GM18498 (cell line): ENCODE measurements around the gene TMEM161A.
"Not testable (repeated sequence)": the region's sequence is repeated elsewhere in the genome, so short reads cannot be mapped to it uniquely, and the experiment has no call there.

ENCODE experiments used
- ATAC-seq: cut with Tn5 transposase; IDR thresholded peaks from one replicate; pipeline ENCODE4 v1.9.1; 2021; ENCODE audit warnings: mild to moderate bottlenecking, moderate library complexity; ENCODE audit not compliant: unreplicated experiment

The TMEM161A gene

DNA sequence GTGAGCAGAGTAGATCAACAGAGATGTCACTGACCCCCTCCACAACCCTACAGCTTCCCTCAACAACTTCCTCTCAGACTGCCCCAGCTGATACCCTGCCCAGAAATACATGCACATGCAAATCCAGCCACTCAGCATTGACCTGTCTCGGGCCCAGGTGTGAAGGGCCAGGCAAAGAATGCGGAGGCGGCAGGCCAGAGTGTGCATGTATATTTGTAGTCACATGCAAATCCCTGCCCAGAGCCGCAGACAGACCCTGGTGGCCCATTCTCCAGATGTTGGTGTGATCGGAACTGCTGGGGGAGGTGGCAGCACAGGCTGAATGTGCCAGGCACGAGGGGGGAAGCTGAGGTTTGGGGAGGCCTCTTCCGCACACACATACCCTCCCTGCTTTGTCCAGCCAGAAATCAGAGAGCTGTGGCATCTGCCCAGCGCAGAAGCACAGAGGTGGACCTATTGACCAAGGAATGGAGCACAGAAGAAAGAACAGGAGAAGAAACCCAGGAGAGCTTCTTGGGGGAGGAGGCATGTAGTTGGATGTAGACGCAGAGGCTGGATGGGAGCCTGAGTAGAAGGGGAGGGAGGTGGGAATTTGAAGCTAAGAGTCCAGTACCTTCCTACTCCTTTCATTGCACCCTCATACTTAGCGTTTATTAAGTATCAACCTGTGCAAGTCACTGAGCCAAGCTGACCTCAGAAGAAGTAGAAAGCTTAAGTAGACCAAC, 17.4 kb upstream of the TMEM161A start:
- peak; percentile 83 for ATAC-seq

GRCh38 chr19:19154768-19155494, 16.7 kb upstream of the TMEM161A start:
- ATAC-seq = no peak

DNA sequence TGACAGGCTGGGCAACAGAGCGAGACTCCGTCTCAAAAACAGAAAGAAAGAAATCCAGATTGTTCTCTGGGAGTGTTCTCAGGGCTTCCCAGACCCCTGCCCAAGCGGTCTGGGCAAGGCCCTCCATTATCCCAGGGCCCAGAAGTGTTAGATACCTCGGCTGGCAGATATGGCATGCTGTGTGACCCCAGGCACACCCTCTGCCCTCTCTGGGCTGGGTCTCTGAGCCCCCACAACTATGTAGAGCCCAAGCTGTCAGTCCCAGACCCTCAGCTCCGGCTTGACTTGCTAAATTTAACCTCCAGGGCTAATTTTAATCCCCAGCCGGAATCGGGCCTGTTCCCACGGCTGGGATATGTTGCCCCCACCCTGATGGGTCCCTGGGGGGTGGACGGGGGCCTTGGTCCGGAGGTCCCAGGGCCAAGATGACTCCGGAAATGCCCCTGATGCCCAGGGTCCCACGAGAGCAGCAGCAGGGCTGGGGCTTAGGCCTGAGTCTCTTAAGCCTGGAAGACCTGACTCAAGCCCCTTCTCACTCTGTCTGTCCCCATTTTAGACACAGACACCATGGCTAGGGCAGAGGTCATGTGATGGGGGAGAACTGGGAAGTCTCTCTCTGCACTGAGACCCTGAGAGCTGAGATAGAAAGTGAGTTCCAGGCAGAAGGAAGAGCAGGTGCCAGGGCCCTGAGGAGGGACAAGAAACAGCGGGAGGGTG, 14.5 kb upstream of the TMEM161A start:
- no peak for ATAC-seq

GRCh38 chr19:19151418-19151817, 13.1 kb upstream of the TMEM161A start:
- ATAC-seq = no peak

DNA sequence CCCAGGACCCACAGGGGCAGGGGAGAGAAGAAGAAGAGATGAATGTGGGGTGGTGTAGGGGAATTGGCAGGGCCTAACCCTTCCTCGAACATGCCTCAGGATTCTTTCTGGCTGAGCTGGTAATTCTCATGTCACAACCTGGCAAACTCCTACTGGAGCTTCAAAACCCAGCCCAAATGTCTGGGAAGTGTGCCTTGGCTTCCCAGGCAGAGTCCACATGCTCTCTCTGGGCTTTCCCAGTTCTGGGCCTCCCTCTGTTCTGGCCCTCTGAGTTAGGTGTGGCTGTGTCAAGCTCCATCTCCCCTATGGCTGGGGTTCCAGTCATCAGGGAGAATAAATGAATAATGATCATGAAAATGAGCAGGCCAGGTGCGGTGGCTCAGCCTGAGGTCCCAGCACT, 11.2 kb upstream of the TMEM161A start:
- no peak for ATAC-seq

DNA sequence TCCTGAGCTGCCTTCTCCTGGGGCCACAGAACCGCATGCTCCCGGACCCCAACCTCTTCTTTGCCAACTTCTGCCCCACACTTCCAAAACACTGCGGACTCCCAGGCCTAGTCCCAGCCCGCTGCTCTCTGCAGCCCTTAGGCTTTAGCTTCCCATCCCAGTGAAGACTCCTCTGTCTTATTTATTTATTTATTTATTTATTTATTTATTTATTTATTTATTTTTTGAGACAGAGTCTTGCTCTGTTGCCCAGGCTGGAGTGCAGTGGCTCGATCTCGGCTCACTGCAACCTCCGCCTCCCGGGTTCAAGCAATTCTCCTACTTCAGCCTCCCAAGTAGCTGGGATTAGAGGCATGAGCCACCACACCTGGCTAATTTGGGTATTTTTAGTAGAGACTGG, 10.2 kb upstream of the TMEM161A start:
- not testable (repeated sequence) for ATAC-seq

DNA sequence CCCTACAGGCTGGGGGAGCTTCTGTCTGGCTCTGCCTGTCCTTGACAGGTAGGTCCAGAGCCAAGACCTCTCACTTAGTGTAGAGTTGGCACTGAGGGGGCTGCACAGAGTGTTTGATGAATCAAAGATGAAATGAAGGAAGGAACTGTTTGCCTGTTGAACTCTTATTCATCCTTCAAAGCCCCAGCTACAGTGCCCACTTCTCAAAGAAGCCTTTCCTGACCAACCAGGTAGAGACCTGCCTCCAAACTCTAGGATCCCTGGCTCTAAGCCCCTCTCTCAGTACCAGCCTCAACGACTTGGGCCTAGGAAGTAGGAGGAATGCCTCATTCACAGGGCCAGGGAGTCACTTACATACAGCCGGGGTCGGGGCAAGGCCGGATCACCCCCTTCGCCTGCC, 9.1 kb upstream of the TMEM161A start:
- no peak for ATAC-seq

DNA sequence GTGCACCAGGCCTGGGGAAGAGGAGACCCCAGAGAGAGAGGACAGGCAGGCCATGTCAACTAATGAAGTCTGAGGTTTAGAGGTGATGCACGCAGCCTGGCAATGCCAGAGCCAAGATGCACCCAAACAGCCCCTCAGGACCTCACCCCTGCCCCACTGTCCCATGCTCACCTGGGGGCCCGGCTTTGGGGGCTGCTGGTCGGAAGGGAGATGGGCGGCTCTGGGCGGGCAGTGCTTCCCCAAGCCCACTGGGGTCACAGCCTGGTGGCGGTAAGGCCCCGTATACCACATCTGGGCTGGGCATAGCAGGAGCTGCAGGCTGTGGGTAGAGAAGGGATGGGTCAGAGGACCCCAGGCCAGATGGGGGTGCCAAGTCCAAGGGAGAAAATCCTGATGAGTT, 8.6 kb upstream of the TMEM161A start:
- no peak for ATAC-seq

- ATAC-seq = no peak
Observed at GRCh38 chr19:19145684-19146608, 7.7 kb upstream of the TMEM161A start.

GRCh38 chr19:19145281-19145680, 7.0 kb upstream of the TMEM161A start:
- ATAC-seq = no peak

DNA sequence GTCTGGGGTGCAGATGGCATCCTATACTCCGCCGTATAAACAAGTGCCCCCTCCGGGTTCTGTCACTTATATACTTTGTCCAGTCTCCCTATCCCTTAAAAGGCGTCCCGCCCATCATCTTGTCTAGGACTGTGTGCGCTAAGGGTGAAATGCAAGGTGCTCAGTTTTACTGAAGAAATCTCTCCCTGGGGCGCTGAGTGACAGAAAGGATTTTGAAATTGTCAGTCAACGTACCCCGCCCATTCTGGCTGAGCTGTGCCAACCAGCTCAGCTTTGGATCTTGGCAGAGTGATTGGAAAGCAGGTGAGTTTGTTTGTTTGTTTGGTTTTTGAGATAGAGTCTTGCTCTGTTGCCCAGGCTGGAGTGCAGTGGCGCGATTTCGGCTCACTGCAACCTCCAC, 4.1 kb upstream of the TMEM161A start:
- no peak for ATAC-seq

DNA sequence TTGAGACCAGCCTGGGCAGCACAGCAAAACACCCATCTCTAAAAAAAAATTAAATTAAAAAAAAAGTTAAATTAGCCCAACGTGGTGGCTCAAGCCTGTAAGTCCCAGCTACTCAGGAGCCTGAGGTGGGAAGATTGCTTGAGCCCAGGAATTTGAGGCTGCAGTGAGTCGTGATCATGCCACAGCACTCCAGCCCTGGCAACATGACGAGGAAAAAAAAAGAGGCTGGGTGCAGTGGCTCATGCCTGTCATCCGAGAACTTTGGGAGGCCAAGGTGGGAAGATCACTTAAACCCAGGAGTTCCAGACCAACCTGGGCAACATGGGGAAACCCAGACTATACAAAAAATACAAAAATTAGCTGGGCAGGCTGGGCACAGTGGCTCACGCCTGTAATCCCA, 2.2 kb upstream of the TMEM161A start:
- no peak for ATAC-seq

DNA sequence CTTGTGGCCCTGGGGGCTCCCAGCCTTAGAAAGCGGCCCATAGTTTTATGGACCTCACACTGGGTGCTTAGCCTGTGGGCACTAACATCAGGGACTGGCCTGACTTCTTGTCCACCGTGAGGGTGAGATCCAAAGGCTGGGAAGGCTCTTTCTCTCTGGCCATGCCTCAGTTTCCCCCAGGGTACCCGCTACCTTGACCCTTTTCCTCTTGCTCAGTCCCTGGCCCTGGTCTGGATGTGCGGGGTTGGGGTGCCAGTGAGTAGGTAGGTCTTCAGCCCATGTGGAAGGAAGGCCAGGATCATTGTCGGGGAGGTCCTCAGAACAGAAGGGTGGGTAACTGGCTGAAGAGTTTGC, 1.6 kb upstream of the TMEM161A start:
- ATAC-seq = no peak

DNA sequence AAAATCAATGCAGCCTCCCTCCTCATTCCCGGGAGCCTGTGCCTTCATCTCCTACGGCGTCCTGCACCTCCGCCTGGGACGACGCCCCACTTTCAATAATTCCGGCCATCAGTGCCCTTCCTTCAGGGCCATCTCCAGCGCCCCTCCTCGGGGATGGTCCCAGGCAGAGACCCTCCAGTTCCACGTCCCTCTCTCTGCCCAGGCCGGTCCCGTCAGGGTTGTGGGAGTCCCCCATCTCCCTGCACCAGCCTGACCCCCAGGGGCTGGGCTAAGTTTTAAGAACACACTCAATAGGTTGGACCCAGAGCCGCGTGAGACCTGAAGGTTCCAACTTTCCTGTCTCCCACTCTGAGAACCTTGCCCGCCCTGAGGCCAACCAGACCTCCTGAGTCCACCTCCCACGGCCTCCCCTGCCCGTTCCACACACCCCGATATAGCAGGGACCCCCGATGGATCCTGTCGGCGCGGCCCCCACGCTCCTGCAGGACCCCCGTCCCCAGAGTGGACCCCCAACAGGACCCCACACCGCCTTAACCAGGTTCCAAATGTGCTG, 646 bp downstream of the TMEM161A start:
- ATAC-seq = no peak

DNA sequence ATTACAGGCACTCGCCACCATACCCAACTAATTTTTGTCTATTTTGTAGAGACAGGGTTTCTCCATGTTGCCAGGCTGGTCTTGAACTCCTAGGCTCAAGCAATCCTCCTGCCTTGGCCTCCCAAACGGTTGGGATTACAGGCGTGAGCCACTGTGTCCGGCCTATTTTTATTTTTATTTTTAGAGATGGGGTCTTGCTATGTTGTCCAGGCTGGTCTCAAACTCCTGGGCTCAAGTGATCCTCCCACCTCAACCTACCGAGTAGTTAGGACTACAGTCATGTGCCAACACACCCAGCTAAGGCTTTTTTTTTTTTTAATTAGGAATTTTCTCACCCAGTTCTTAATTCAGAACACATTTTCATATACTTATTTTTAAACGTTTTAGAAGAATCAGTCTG, 2.6 kb downstream of the TMEM161A start:
- ATAC-seq = not testable (repeated sequence)

- ATAC-seq = no peak
Observed at GRCh38 chr19:19134687-19135158, 3.6 kb downstream of the TMEM161A start.

DNA sequence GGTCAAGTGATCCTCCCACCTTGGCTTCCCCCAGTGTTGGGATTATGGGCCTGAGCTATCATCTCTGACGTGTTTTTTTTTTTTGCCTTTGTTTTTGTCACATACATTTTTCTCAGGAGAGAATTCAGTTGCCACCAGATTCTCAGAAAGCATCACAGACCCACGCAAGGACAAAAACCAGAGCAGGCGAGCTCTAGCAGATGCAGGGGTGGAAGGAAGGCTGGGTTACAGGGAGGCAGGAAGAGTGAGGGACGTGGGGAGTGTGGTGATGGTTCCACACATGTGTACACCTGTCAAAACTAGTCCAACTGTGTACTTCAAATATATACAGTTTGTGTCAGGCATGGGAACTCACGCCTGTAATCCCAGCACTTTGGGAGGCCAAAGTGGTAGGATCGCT, 4.3 kb downstream of the TMEM161A start:
- no peak for ATAC-seq

- ATAC-seq = no peak
Observed at GRCh38 chr19:19132912-19133311, 5.4 kb downstream of the TMEM161A start.

DNA sequence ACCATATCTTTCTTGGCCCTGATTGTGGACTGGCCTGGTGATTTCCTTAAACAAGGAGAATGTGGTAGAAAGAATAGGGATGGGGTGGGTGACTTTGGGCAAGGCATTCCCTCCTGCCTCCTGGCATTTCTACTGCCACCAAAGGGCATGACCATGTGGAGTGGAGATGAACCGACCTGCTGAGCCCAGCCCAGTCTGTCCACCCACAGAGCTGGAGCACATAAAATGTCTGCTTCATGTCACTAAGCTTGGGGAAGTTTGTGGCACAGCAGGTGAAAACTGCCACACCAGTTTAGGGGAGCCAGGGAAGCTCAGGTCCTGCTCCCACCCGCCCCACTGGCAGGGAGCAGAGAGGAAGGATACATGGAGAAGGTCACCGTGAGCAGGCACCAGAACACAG, 6.3 kb downstream of the TMEM161A start:
- ATAC-seq = no peak

- ATAC-seq = no peak
Observed at GRCh38 chr19:19126102-19126501, 12.2 kb downstream of the TMEM161A start.

GRCh38 chr19:19123386-19123785, 14.9 kb downstream of the TMEM161A start:
- ATAC-seq = no peak
